IPS DF 4.7 (cell line): ENCODE data around the gene STAU1.
"Not testable (repeated sequence)": the region's sequence is repeated elsewhere in the genome, so short reads cannot be mapped to it uniquely, and the experiment has no call there.

Experiments used
- DNase-seq: peaks from one replicate; pipeline ENCODE4 v3.0.0-alpha.2; 2013; ENCODE audit warnings: low spot score; ENCODE audit errors: extremely low read depth

Gene STAU1

GRCh38 chr20:49123982-49124381, 64.2 kb downstream of the STAU1 start:
- no peak for DNase-seq

- DNase-seq, result no peak
Measured at GRCh38 chr20:49122920-49123319, 65.2 kb downstream of the STAU1 start.

- no peak for DNase-seq
Measured at GRCh38 chr20:49119988-49120387, 68.1 kb downstream of the STAU1 start.

DNA sequence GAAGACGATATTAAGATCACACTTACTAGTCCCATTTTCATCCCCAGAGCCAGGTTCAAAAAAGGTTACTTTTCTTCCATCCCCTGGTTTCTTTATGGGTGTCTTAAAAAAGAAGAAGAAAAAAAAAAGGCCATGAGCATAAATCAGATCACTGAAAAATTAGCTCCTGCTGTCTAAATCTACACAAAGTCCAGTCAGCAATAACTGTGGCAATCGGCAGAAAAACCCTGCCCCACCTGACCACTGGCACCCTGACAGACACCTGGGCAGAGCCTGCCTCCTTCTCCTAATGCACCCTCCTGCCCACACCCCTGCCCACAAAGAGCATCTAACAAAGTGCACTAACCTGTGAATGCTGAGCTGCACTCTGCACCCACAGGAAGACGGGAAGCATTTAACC, 69.8 kb downstream of the STAU1 start:
- no peak for DNase-seq

DNA sequence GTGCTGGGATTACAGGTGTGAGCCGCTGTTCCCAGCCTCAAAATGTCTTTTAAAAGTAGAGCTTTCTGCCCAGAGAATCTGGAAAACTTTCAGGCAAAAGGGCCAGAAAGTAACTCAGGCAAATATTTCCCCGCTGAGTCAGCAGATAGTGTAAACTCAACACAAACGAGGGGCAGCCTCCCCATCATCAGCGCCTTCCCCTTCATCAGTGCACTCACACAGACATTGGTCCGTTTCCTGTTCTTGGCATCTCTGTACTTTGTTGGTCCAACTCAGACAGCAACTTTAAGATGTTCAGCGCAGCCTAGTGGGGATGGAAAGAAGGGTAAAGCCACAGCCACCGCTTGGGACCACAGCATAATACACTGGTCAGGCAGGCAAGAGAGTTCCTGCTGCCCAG, 72.6 kb downstream of the STAU1 start:
- DNase-seq, result no peak

DNA sequence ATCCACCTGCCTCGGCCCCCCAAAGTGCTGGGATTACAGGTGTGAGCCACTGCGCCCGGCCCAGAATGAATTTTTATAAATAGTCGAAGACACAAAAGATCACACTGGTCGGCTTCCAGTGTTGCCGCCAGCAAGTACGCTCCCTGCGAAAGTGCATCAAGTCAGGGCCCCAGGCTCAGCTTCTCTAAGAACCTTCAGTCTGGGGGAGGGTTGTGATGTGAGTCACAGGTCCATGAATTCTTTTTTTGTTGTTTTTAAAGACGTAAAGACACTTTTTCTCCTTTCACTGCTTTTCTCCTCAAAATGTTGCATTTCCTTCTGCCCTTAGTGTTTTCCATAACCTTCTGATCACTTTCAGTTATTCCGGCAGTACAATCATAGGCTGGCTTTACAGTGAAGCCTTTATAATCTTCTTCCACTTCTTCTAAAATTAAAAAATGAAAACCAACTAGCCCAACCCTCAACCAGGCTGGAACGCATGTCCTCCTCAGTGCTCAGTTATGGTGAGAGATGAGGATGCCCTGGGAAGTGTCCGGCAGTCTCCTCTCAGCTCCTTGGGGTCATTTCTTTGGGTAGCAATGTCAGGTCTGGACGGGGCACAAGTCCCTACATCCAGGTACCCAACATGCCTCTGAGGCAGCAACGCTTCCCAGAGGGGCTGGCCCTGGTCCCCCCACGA, 75.4 kb downstream of the STAU1 start:
- no peak for DNase-seq

DNA sequence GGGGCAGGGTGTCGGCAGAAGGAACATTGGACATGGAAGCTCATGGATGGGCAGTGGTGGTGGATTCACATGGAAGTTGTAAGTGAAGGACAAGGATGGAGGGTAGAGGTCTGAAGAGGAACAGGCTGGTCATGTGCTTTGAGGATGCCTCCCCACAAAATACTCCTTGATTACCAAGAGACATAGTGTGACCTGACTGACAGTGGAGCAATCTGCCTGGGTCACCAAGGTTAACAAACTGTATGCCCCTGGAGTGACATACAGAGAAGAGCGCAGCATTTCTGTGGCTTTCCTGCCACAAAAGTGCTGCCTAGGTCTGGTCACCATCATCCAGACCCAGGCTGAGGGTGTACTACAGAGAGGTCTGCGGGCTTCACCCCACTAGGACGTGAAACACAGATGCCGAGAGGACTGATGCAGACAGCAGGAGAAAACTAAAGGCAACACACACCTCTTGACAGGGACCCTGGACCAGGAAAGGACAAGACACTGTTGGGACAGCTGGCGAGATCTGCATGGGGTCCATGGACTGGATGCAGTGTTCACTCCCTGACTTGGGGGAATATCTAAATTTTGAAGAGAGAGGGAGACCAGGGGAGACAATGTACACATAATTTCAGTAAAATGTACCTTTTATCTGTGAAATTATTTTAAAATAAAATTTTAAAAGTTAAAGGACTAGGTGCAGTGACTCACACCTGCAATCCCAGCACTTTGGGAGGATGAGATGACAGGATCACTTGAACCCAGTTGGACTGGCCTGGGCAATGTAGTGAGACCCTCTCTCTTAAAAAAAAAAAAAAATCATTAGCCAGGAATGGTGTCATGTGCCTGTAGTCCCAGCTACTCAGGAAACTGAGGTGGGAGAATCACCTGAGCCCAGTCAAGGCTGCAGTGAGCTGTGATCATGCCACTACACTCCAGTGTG, 77.1 kb downstream of the STAU1 start:
- DNase-seq, result no peak

DNA sequence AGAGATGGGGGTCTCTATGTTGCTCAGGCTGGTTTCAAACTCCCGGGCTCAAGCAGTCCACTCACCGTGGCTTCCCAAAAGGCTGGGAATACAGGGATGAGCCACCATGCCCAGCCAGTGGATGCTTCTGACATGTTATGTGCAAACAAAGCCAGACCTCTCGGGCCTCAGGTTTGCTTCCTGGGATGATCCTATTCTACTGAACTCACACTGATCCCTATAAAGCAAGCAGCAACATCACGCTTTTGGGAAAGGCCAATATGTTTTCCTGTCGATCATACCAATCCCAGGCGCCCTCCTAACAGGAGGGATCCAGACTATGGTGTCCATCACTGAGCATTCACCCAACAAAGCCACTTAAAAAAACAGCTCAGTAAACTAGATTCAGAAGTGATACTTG, 81.8 kb downstream of the STAU1 start:
- no peak for DNase-seq

DNA sequence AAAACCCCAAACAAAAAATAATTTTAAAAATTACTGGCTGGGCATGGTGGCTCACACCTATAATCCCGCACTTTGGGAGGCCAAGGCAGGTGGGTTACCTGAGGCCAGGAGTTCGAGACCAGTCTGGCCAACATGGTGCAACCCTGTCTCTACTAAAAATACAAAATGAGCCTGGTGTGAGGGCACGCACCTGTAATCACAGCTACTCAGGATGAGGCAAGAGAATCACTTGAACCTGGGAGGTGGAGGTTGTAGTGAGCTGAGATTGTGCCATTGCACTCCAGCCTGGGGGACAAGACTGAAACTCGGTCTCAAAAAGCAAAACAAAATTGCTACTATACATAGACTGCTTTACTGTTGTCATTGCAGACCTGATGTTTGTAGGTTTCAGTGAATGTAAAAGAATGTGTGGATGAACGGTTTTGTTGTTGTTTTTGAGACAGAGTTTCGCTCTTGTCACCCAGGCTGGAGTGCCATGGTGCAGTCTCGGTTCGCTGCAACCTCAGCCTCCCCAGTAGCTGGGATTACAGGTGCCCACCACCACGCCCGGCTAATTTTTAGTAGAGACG, 83.1 kb downstream of the STAU1 start:
- not testable (repeated sequence) for DNase-seq

- no peak for DNase-seq
Measured at GRCh38 chr20:49104365-49104648, 83.8 kb downstream of the STAU1 start.

- no peak for DNase-seq
Measured at GRCh38 chr20:49103647-49104364, 84.3 kb downstream of the STAU1 start.

GRCh38 chr20:49103019-49103418, 85.1 kb downstream of the STAU1 start:
- no peak for DNase-seq

DNA sequence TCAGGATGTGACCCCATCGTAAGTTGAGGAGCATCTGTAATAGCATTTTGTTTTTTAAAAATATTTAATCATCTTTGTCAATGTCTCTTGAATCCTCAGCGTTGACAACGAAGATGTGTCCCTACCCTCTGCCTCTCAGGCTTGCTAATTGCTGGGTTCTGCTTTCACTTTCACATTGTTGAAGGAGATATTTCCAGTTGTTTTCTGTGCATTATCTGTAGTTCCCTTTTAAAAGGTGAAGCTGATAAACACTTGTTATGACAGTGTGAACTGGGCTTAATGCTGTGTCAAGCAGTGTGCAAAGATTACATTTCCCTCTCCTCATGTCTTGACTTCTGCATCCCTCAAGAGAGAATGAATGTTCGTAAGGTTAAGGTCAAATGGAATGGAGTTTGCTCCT, 87.2 kb downstream of the STAU1 start:
- DNase-seq, result no peak

DNA sequence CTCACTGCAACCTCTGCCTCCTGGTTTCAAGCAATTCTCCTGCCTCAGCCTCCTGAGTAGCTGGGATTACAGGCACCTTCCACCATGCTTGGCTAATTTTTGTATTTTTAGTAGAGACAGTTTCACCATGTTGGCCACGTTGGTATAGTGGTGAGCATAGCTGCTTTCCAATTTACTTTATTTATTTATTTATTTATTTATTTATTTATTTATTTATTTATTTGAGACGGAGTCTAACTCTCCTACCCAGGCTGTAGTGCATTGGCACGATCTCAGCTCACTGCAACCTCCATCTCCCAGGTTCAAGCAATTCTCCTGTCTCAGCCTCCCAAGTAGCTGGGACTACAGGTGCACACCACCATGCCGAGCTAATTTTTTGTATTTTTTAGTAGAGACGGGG, 87.8 kb downstream of the STAU1 start:
- not testable (repeated sequence) for DNase-seq

DNA sequence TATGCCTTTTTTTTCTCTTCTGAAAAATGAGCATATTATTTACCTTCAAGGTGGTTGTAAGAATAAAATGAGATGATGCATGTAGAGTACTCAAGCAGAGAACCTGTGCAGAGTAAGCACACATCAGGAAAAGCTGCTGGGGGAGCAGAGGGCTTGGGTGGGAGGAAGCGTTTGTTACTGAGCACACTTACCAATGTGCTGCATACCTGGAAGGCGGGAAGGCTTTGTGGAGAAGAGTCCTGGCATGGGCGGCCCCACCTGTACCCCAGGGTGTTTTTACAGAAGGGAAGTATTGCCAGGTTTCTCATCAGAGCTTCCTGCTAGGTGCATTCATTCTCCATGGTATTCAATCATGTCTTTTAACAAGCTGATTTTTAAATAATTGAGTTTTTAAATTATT, 89.1 kb downstream of the STAU1 start:
- DNase-seq, result no peak

DNA sequence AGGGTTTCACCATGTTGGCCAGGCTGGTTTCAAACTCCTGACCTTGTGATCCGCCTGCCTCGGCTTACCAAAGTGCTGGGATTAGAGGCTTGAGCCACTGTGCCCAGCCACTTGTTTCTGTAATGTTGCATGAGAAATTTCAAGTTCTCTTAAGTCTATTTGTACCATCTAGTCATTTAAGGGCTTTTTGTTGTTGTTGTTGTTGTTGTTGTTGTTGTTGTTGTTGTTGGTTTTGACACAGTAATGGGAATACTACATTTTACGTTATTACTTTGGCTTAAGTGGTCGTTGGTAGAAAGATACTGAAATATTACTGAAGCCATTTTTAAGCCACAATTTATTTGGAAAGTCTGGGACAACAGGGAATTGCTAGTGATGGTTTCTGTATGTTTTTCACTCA, 90.0 kb downstream of the STAU1 start:
- DNase-seq, result no peak

DNA sequence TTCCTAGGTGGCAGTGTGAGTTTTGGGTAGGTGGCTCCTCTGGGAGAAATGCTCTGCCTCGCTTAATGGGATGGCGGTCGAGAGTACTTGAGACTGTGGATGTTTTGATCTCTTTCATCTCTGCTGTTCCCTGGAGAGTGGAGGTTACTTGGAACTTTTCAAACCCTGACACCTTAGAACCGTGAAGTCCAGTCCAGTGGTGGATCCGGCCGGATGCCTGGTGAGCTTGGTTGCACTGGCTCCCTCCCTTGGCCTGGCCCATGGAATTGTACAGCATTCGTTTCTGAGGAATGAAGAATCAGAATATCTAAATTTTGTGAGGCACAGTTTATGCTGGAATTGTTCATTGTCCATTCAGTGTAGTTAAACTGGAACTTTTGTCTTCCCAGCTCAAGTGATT, 91.0 kb downstream of the STAU1 start:
- DNase-seq, result no peak

- DNase-seq, result no peak
Measured at GRCh38 chr20:49096203-49096730, 91.9 kb downstream of the STAU1 start.

- DNase-seq, result no peak
Measured at GRCh38 chr20:49091762-49092161, 96.4 kb downstream of the STAU1 start.

DNA sequence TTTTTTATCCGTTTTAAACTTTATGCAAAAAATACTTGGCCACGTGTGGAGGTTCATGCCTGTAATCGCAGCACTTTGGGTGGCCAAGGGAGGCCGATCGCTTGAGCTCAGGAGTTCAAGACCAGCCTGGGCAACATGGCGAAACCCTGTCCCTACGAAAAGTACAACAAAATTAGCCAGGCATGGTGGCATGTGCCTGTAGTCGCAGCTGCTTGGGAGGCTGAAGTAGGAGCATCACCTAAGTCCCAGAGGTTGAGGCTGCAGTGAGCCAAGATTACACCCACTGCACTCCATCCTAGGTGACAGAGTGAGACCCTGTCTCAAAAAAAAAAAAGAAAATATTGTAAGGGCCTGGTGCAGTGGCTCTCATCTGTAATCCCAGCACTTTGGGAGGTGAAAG, 97.0 kb downstream of the STAU1 start:
- DNase-seq, result no peak

- DNase-seq, result not testable (repeated sequence)
Measured at GRCh38 chr20:49082295-49082694, 105.8 kb downstream of the STAU1 start.

DNA sequence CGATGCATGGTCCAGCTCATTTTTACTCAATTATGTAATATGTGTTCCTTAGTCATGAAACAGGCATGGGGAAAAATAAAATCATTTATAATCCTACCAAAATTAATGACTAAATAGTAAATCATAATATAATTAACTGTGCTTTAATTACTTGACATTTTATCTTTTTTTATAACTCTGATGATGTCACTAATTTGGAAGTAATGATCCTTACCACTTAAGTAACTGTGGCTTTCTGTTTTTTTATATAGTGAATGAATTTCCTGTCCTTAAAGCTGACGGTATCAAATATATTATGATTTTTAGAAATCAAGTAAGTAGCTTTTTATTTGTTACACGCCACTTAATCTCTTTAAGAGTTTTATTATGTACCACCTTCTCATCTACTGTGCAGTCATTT, 109.8 kb downstream of the STAU1 start:
- DNase-seq, result no peak
